Nephron (organoid): ENCODE measurements around the gene WNT2.

Experiments
- H3K27ac Mint-ChIP-seq, 3 experiments: 2 replicates each; pipeline ENCODE4 v1.8.0; 2020; ENCODE audit warnings: mixed read lengths in 3 of 3, mild to moderate bottlenecking in 2 of 3, moderate library complexity in 1 of 3
- H3K27me3 Mint-ChIP-seq: 2 replicates; pipeline ENCODE4 v1.8.0; 2021; ENCODE audit warnings: low read depth, mild to moderate bottlenecking, moderate library complexity, mixed read lengths
- H3K36me3 Mint-ChIP-seq: 2 replicates; pipeline ENCODE4 v1.8.0; 2020; ENCODE audit warnings: low read depth, mixed read lengths
- H3K4me1 Mint-ChIP-seq: 2 replicates; pipeline ENCODE4 v1.8.0; 2020; ENCODE audit warnings: mixed read lengths
- H3K4me3 Mint-ChIP-seq, 3 experiments: 2 replicates each; pipeline ENCODE4 v1.8.0; 2020; ENCODE audit warnings: mild to moderate bottlenecking in 3 of 3, mixed read lengths in 3 of 3, moderate library complexity in 2 of 3
- H3K9me3 Mint-ChIP-seq: 2 replicates; pipeline ENCODE4 v1.8.0; 2020; ENCODE audit warnings: mixed read lengths
- TF ChIP-seq, protein P1 (sequence below), 3 experiments: fragments of 200-600 bp; sonication (generic); IDR thresholded peaks; one replicate each; pipeline ENCODE4 v1.5.0; 2021; ENCODE audit warnings: antibody characterized with exemption in 3 of 3; ENCODE audit not compliant: unreplicated experiment in 3 of 3

The WNT2 gene

DNA sequence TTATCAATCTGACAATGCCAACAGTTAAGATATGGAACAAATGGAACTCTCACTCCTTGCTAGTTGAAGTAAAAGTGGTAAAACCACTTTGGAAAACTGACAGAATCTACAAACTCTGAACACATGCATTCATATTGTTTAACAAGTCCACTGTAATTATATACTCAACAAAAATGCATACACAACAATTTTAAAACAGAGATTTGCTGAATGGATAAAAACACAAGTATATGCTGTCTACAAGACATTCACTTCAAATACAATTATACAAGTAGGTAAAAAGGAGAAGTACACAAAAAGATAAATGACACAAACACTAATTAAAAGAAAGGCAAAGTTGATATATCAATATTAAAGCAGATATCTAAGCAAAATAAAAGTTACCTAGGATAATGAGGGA is 9.2 kb upstream of the WNT2 start:
- no peak overlapping the region for H3K27ac Mint-ChIP-seq
- H3K4me1 Mint-ChIP-seq = no peaks in the 10 kb centered on the region
- H3K27me3 Mint-ChIP-seq = peaks cover 5% of the 10 kb centered on the region
- TF ChIP-seq, protein P1, sequence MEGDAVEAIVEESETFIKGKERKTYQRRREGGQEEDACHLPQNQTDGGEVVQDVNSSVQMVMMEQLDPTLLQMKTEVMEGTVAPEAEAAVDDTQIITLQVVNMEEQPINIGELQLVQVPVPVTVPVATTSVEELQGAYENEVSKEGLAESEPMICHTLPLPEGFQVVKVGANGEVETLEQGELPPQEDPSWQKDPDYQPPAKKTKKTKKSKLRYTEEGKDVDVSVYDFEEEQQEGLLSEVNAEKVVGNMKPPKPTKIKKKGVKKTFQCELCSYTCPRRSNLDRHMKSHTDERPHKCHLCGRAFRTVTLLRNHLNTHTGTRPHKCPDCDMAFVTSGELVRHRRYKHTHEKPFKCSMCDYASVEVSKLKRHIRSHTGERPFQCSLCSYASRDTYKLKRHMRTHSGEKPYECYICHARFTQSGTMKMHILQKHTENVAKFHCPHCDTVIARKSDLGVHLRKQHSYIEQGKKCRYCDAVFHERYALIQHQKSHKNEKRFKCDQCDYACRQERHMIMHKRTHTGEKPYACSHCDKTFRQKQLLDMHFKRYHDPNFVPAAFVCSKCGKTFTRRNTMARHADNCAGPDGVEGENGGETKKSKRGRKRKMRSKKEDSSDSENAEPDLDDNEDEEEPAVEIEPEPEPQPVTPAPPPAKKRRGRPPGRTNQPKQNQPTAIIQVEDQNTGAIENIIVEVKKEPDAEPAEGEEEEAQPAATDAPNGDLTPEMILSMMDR (IDR thresholded peaks at IDR 0.05; ENCODE audit: unreplicated experiment in 3 of 3) = no peak
- H3K4me3 Mint-ChIP-seq = no peak overlapping the region
- peaks cover 4% of the 10 kb centered on the region for H3K36me3 Mint-ChIP-seq
- peaks cover 28% of the 10 kb centered on the region for H3K9me3 Mint-ChIP-seq

DNA sequence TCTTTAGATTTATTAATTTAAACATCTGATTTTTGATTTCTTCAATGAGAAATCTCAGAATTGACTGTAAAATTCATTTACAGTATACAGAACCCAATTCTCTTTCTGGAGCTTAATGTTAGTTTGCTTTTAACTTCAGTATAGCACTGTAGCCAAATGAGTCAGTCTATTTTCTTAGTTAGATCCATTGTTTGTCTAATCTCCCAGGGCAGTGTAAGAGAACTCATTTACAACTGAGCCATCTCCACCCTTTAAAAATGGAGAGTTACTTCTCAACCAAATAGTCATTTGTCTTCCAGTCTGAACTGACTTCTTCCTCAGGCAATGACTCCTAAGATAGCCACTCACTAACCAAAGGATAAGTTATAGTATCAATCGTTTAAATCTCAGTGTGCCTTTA is 3.0 kb upstream of the WNT2 start:
- Mint-ChIP-seq H3K4me3 (peak overlapping the region in 2 of 3 experiments; percentile 19 to 24), H3K4me1 (peaks cover 19% of the 10 kb centered on the region), H3K36me3 (peaks cover 10% of the 10 kb centered on the region), H3K27me3 (peaks cover 62% of the 10 kb centered on the region), H3K9me3 (peaks cover 29% of the 10 kb centered on the region), H3K27ac (no peak overlapping the region)
- TF ChIP-seq, protein P1 (IDR thresholded peaks at IDR 0.05; ENCODE audit: unreplicated experiment in 3 of 3) = no peak

DNA sequence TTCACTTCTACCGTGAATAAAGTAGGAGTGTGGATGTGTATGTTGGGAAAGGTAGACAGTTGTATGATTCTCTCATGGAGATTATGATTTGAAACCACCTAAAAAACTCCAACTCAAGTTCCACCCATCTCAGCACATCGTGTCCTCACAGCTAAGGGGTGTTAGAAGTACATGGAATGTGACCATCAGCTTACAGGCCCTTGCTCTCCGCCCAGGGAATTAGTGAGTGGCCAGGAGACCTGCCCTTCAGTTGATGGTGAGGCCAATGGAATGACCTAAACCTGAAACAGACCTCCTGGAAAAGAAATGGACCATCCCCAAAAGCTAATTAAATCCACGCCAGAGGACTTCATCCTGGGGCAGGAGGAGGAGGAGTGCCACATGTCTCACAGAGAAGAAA is 2.1 kb upstream of the WNT2 start:
- H3K4me1 Mint-ChIP-seq = peaks cover 19% of the 10 kb centered on the region
- peak overlapping the region; percentile 85 to 90 (median 87) for H3K4me3 Mint-ChIP-seq

DNA sequence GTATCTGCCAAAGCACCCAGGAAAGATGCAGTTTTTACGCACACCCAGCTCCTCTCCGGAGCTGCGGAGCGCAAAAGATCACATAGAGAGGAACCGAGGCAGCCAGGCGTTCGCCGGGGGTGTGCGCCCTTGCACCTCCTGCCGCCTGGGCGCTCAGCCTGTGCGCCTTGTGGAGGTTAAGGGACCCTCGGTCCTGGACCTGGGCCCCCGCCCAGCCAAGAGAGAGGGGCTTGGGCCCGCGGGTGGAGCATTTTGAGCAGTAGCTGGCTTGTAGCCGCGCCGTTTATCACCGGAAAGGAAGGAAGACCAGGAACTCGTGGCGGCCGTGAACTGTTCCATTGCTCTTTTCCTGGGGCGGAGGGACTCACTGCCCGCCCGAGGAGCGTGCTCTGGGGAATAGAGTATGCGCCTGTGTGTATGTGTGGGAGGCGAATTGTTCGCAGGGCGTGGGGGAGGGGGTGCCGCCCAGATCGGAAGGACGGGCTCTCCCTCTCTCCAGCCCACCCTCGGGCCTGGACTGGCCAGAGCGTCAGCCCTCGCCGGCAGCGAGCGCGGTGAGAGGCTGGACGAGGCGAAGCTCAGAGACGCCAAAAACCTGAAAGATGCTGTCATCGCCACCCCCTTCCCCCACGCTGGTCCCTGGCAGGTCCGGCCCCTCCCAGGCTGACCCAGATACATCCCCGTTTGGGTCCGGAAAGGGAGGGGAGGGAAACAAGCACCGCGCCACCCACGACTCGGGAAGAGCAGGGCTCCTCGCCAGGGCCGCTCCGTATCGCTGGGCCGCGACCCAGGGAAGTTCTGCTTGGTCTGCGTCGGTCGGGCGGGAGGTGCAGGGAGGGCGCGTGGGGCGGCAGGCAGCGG is 1.2 kb upstream of the WNT2 start:
- H3K27ac Mint-ChIP-seq = no peak overlapping the region
- H3K9me3 Mint-ChIP-seq = peaks cover 26% of the 10 kb centered on the region
- peaks cover 10% of the 10 kb centered on the region for H3K36me3 Mint-ChIP-seq
- TF ChIP-seq, protein P1 (IDR thresholded peaks at IDR 0.05; ENCODE audit: unreplicated experiment in 3 of 3) = no peak
- peaks cover 19% of the 10 kb centered on the region for H3K4me1 Mint-ChIP-seq
- H3K4me3 Mint-ChIP-seq = peak overlapping the region; percentile 85 to 90 (median 87)
- peaks cover 79% of the 10 kb centered on the region for H3K27me3 Mint-ChIP-seq

More for the DNA sequence above, 2.1 kb upstream of the WNT2 start:
- Mint-ChIP-seq H3K27me3 (peaks cover 71% of the 10 kb centered on the region), H3K36me3 (peaks cover 10% of the 10 kb centered on the region), H3K27ac (no peak overlapping the region), H3K9me3 (peaks cover 28% of the 10 kb centered on the region)
- TF ChIP-seq, protein P1 (IDR thresholded peaks at IDR 0.05; ENCODE audit: unreplicated experiment in 3 of 3) = no peak

DNA sequence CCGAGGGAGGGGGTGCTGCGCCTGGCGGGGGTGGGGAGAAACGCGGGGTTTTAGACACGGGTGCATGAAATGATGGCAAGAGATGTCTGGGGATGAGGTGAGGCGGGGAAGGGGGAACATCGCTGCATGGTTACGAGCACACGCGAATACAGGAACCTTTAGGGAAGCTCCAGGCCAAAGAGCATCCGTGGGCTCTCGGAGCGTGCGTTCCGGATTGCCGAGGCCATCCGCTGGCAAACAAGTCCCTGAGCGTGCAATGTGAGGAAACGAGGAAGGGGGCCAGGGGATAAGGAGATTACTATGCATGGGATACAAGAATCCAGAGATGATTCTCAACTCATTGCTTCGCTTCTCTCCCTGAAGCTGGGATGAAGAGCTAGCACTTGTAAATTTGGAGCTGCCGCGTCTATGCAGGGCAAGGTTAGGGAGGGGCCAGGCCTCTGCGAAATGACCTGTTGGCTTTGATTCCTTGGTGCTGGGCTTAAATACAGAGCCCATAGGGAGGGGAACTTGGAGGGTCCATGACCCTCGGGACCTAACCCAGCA is 520 bp upstream of the WNT2 start:
- Mint-ChIP-seq H3K4me3 (peak overlapping the region; percentile 85 to 90 (median 87)), H3K27ac (no peak overlapping the region), H3K9me3 (peaks cover 21% of the 10 kb centered on the region), H3K4me1 (peaks cover 19% of the 10 kb centered on the region), H3K27me3 (peaks cover 81% of the 10 kb centered on the region), H3K36me3 (peaks cover 10% of the 10 kb centered on the region)
- TF ChIP-seq, protein P1 (IDR thresholded peaks at IDR 0.05; ENCODE audit: unreplicated experiment in 3 of 3) = no peak
